RWPE1 (cell line): ENCODE data around the gene SDK2.

Experiments
- CTCF ChIA-PET: fragments of 350-600 bp; sonication (Branson Sonifier 250); formaldehyde crosslinking; extraction: SDS; loops from one replicate; lab custom pipeline; 2021; lab: Yijun Ruan, JAX
- POLR2A ChIA-PET: fragments of 400-600 bp; formaldehyde crosslinking; extraction: SDS; loops from one replicate; lab custom pipeline; 2020; ENCODE audit warnings: antibody characterized with exemption; ENCODE audit not compliant: low non-redundant PET; lab: Yijun Ruan, JAX
- DNase-seq: peaks from one replicate; pipeline ENCODE4 v3.0.0; 2012; ENCODE audit warnings: low spot score
- H3K27ac ChIP-seq: fragments of 450-650 bp; 2 replicates; pipeline ENCODE4 v1.5.1; 2017
- TF ChIP-seq, protein P1 (sequence below): fragments of 450-650 bp; conservative IDR thresholded peaks from 2 replicates; pipeline ENCODE4 v1.5.1; 2017; ENCODE audit warnings: low read depth, mild to moderate bottlenecking

Gene SDK2

DNA sequence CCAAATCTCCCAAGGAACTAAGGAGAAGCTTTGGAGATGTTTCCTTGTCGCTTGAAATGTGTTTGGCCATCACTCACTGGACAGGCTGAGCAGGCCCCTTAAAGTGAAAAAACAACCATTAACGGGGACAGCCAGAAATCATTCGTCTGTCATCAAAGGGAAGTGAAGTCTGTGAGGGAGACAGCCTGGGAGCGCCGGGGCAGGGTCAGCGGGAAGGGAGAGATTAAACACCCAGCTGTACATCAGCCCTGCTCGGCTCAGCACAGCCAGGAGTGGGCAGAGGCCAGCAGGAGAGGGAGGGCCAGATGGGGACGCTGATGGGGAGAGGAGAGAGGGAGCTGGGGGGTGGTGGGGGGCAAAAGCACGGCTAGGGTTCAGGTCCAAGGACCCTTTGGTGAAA, 105.1 kb downstream of the SDK2 start:
- DNase-seq: no peak
- CTCF ChIA-PET: no interaction called here
- POLR2A ChIA-PET: no interaction called here

DNA sequence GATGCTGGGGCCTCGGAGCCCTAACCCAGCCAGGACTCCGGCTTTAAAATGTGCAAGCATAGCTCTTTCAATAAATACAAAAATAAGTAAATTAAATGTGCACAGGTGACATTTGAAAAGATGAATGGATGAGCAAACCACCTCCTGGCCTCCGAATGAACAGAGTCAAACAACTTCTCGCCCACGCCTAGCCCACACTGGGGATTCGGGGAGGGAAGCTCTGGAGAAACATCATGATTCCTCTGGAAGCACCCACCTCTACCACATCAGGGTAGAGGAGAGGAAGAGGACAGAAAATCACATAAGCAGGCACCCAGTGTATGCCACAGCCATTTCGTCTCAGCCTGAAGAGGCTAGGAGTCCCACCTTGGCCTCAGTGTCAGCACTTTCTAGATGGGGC, 105.8 kb downstream of the SDK2 start:
- DNase-seq: no peak
- ChIA-PET POLR2A (no interaction called here), CTCF (no interaction called here)

More for the DNA sequence above, 105.1 kb downstream of the SDK2 start:
- TF ChIP-seq, protein P1, sequence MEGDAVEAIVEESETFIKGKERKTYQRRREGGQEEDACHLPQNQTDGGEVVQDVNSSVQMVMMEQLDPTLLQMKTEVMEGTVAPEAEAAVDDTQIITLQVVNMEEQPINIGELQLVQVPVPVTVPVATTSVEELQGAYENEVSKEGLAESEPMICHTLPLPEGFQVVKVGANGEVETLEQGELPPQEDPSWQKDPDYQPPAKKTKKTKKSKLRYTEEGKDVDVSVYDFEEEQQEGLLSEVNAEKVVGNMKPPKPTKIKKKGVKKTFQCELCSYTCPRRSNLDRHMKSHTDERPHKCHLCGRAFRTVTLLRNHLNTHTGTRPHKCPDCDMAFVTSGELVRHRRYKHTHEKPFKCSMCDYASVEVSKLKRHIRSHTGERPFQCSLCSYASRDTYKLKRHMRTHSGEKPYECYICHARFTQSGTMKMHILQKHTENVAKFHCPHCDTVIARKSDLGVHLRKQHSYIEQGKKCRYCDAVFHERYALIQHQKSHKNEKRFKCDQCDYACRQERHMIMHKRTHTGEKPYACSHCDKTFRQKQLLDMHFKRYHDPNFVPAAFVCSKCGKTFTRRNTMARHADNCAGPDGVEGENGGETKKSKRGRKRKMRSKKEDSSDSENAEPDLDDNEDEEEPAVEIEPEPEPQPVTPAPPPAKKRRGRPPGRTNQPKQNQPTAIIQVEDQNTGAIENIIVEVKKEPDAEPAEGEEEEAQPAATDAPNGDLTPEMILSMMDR: no peak
- H3K27ac ChIP-seq: no peak overlapping the region

DNA sequence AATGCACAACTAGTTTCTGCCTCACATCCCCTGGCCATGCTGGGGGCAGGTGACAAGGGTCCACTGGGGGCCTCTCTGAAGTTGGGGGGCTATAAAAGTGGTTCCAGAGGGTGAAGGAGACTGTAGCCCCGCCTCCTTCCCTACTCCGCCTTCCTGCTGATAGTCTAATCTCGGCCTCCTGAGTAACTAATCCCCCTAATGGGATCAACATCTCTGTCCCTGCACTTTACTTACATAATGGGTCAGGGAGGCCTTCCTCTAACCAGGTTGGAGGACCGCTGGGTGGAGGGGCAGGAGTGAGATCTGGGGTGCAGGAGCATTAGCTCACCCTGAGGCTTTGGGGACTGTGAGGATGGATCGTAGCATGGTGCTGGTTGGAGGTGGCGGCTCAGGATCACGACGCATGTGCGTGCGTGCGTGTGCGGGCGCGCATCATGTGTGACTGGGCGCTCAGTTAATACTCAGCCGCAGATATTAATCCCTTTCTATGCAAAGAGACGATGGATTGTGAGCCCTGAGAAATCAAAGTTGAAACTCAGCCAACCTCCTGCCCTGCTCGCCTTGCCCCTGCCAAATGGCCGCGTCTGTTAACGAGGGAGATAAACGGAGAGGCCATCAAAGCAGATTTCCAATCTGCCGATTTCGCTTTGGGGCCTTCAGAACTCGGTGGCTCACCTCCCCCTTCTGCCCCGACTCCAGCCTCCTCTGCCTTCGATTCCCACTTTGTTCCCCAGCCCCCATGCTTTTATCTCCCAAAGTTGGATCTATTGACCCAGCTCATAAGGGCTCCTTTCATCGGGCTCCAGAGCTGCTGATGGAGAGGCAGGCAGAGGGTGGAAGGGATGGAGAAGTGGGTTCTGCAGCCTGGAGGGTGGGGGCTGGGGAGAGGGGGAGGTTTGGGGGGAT, 107.3 kb downstream of the SDK2 start:
- ChIA-PET CTCF (no interaction called here), POLR2A (no interaction called here)
- no peak for DNase-seq
- H3K27ac ChIP-seq: no peak overlapping the region
- TF ChIP-seq, protein P1: no peak

More for the DNA sequence above, 105.8 kb downstream of the SDK2 start:
- TF ChIP-seq, protein P1: no peak
- H3K27ac ChIP-seq: no peak overlapping the region

DNA sequence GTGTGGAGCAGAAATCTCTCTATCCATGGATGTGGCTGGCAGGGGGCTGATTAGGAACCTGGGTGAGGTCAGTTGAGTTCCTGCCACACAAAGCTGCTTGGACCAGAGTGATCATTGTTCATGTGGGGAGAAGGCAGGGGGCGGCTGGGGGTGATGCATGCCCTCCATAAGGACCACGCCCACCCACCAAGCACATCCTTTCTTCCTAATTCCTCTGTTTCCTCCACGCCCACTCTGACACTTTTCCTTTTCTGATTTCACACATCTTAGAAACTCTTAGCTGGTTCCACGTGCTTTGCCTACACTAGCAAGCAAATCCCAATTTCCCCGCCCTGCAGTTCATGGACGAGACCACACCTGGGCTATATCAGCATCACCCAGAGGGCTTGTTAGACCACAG, 108.5 kb downstream of the SDK2 start:
- POLR2A ChIA-PET: no interaction called here
- TF ChIP-seq, protein P1: no peak
- CTCF ChIA-PET: interaction anchor here (0.6 to 0.7 kb wide), 2 partner anchors 27 to 545 kb away, joined by 3 read pairs; no protein-coding TSS in a partner anchor
- DNase-seq: no peak
- no peak overlapping the region for H3K27ac ChIP-seq

DNA sequence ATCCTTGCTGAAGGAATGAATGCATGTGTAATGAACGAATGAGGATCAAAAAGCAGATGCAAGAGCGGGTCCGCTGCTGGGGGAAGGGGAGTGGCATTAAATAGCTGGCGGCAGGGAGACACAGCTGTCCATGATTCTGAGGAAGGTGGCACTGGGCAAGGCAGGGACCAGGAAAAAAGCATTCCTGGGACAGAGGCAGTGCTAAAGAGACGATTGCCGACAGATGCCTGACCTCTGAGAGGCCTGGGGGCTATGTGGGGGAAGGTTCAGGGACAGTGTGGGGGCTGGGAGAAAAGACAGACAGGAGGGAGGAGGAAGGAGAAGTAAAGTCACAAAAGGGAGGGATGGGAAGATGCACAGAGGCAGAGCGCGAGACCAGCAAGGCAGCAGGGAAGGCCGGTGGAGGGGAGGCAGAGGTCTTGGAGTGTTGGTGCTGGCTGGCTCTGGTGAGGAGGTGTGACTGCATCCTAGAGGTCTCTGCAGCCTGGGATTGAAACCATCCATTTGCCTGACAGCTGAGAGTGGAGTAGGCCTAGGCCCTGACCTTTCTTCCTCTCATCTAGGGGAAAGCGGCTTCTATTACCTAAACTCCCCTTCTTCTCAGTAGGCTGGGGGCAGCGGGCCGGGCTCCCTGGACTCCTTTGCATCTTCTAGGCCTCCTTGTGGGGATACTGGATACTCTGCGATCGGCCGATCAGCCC, 109.9 kb downstream of the SDK2 start:
- TF ChIP-seq, protein P1: no peak
- H3K27ac ChIP-seq: no peak overlapping the region
- no peak for DNase-seq
- CTCF ChIA-PET: interaction anchor here (0.7 kb wide), 1 partner anchor 489 kb away, joined by 3 read pairs; no protein-coding TSS in a partner anchor
- POLR2A ChIA-PET: no interaction called here

DNA sequence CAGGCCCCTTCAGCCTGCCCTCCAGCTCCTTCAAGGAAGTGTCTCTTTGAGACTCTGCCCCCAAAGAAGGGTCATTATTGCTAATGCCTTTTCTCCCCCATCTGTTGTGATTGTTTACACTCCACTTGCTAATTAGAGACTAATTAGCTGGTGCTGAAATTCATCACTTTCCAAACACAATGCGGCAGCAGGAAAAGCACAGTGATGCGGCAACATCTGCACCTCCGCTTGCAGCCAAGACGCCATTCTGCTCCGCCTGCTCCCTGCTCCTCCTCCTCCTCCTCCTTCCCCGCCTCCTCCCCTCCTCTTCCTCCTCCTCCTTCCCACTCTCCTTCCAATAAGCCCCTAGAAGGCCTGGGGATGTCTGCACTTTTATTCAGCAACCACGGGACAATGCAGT, 110.5 kb downstream of the SDK2 start:
- DNase-seq: no peak
- ChIA-PET CTCF (interaction anchor here (0.7 kb wide), 1 partner anchor 489 kb away, joined by 3 read pairs; no protein-coding TSS in a partner anchor), POLR2A (no interaction called here)
- H3K27ac ChIP-seq: no peak overlapping the region
- TF ChIP-seq, protein P1: no peak
